Caco-2 (cell line): ENCODE measurements around the gene LMF1. TPM values are rescaled to one million over a fixed set of nuclear protein-coding genes. Genes with fewer than 3 reads are reported as not detected.

ENCODE experiments used
- BruUV-seq: library from RNA; stranded (reverse); fragments of 400-500 nt; replicated peaks from 2 replicates; lab custom pipeline; 2021; lab: Mats Ljungman, UMichigan
- CTCF ChIA-PET: fragments of 300-600 bp; sonication (Branson Sonifier 250); formaldehyde crosslinking; loops from one replicate; lab custom pipeline; 2022; ENCODE audit warnings: antibody characterized with exemption; lab: Charles Lee
- POLR2A ChIA-PET: fragments of 300-600 bp; sonication (Branson Sonifier 250); formaldehyde crosslinking; loops from one replicate; lab custom pipeline; 2022; ENCODE audit warnings: antibody characterized with exemption; lab: Charles Lee
- DNase-seq, 2 experiments: peaks; one replicate each; pipeline versions ENCODE4 v3.0.0 to v3.0.0-alpha.2; 2020 to 2022
- H3K27me3 ChIP-seq: replicated peaks from 2 replicates; pipeline ENCODE4 v1.6.0; 2011; ENCODE audit warnings: low read length; ENCODE audit not compliant: control insufficient read depth, insufficient read depth
- H3K36me3 ChIP-seq: 2 replicates; pipeline ENCODE4 v1.5.1; 2011; ENCODE audit warnings: low read length; ENCODE audit not compliant: control insufficient read depth, insufficient read depth
- H3K4me1 ChIP-seq: fragments of 250-450 bp; sonication (Bioruptor Pico); 2 replicates; pipeline ENCODE4 v1.5.1; 2020; ENCODE audit warnings: mild to moderate bottlenecking
- H3K4me3 ChIP-seq: 2 replicates; pipeline ENCODE4 v1.5.1; 2011; ENCODE audit warnings: low read depth, mild to moderate bottlenecking, control low read depth, low read length
- H3K9me3 ChIP-seq: fragments of 250-450 bp; sonication (Bioruptor Pico); 2 replicates; pipeline ENCODE4 v1.5.1; 2020; ENCODE audit warnings: mild to moderate bottlenecking, moderate library complexity
- H3K27ac Mint-ChIP-seq: one replicate; pipeline ENCODE4 v1.8.0; 2022; ENCODE audit warnings: mixed read lengths; ENCODE audit not compliant: unreplicated experiment
- H3K27me3 Mint-ChIP-seq: one replicate; pipeline ENCODE4 v1.8.0; 2022; ENCODE audit warnings: mixed read lengths; ENCODE audit not compliant: insufficient read depth, unreplicated experiment
- H3K36me3 Mint-ChIP-seq: one replicate; pipeline ENCODE4 v1.8.0; 2022; ENCODE audit warnings: mild to moderate bottlenecking, mixed read lengths; ENCODE audit not compliant: insufficient read depth, unreplicated experiment
- H3K4me1 Mint-ChIP-seq: one replicate; pipeline ENCODE4 v1.8.0; 2022; ENCODE audit warnings: low read depth, mixed read lengths; ENCODE audit not compliant: unreplicated experiment
- H3K4me3 Mint-ChIP-seq: one replicate; pipeline ENCODE4 v1.8.0; 2022; ENCODE audit warnings: mild to moderate bottlenecking, moderate library complexity, mixed read lengths; ENCODE audit not compliant: unreplicated experiment
- H3K9me3 Mint-ChIP-seq: one replicate; pipeline ENCODE4 v1.8.0; 2022; ENCODE audit warnings: mixed read lengths; ENCODE audit not compliant: unreplicated experiment
- intact Hi-C: fragments of 100-400 bp; cut with micrococcal nuclease; formaldehyde crosslinking; loops from one replicate; pipeline ENCODE4 v1.10.0; 2022; ENCODE audit not compliant: unreplicated experiment
- total RNA-seq: library from RNA; stranded (reverse); gene quantifications from 2 replicates; pipeline ENCODE4 v1.2.3, GENCODE V29; 2022
- TF ChIP-seq, protein P1 (sequence below), 2 experiments: fragments of 200-600 bp in 1 of 2; IDR thresholded peaks; 1 replicate in 1 of 2; 2 replicates in 1 of 2; pipeline versions ENCODE4 v1.5.1 to v1.8.0; 2011 to 2022; ENCODE audit warnings: antibody characterized with exemption in 1 of 2, control low read depth in 1 of 2, inconsistent platforms in 1 of 2, low read depth in 1 of 2, low read length in 1 of 2, mild to moderate bottlenecking in 1 of 2, moderate library complexity in 1 of 2; ENCODE audit not compliant: insufficient read depth in 1 of 2, severe bottlenecking in 1 of 2, unreplicated experiment in 1 of 2

The LMF1 gene
- total RNA-seq, 1 experiment from 2014 or later: 12.3 TPM

DNA sequence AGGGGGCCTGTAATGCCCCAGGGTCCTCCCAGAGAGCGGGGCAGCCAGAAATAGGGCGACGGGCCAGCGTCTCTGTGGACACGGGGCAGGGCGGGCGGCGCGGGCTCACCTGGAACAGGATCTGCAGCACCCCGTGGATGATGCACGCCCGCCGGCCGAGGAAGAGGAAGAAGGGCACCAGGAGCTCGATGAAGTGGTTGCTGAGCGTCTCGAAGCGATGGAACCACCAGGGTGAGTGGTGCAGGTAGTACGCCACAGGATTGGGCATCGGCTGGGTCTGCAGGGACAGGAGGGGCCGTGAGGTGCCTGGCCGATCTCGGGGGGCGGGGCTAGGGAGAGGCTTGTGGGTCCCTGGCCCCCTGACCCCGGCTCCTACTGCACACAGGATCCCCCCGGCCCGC is 91.3 kb downstream of the LMF1 start:
- Mint-ChIP-seq H3K36me3 (no peaks in the 10 kb centered on the region), H3K27me3 (no peaks in the 10 kb centered on the region), H3K4me3 (no peak overlapping the region), H3K4me1 (no peaks in the 10 kb centered on the region), H3K9me3 (no peaks in the 10 kb centered on the region), H3K27ac (no peak overlapping the region)
- intact Hi-C loops: no loop called here
- ChIA-PET POLR2A (no interaction called here), CTCF (no interaction called here)
- Histone ChIP-seq H3K4me1 (no peaks in the 10 kb centered on the region), H3K4me3 (no peak overlapping the region), H3K27me3 (no peaks in the 10 kb centered on the region), H3K9me3 (no peaks in the 10 kb centered on the region), H3K36me3 (no peaks in the 10 kb centered on the region)
- no peak for DNase-seq
- TF ChIP-seq, protein P1, sequence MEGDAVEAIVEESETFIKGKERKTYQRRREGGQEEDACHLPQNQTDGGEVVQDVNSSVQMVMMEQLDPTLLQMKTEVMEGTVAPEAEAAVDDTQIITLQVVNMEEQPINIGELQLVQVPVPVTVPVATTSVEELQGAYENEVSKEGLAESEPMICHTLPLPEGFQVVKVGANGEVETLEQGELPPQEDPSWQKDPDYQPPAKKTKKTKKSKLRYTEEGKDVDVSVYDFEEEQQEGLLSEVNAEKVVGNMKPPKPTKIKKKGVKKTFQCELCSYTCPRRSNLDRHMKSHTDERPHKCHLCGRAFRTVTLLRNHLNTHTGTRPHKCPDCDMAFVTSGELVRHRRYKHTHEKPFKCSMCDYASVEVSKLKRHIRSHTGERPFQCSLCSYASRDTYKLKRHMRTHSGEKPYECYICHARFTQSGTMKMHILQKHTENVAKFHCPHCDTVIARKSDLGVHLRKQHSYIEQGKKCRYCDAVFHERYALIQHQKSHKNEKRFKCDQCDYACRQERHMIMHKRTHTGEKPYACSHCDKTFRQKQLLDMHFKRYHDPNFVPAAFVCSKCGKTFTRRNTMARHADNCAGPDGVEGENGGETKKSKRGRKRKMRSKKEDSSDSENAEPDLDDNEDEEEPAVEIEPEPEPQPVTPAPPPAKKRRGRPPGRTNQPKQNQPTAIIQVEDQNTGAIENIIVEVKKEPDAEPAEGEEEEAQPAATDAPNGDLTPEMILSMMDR (IDR thresholded peaks at IDR 0.05; ENCODE audit: insufficient read depth in 1 of 2, low read depth in 1 of 2, low read length in 1 of 2, severe bottlenecking in 1 of 2, unreplicated experiment in 1 of 2): no peak
- BruUV-seq: no TSS peak

DNA sequence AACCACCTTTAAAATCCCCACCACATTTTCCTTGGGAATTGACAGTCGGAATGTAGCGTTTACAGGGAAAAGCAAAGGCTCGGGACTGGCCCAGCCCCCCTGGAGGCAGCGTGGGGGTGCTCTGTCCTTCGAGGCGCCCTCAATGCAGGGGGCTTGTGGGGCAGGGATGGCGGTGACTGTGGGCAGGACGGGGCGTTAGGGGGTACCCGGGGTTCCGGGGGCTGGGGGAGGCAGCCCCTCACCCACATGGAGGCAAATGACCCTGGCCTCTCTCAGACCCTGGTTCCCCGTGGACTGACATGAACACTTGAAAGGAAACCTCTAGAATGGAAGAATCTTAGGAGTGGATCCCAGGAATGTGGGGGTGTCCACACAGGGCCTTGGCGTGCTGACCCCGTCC is 91.9 kb downstream of the LMF1 start:
- Mint-ChIP-seq H3K4me1 (no peaks in the 10 kb centered on the region), H3K27ac (no peak overlapping the region), H3K4me3 (no peak overlapping the region), H3K9me3 (no peaks in the 10 kb centered on the region), H3K36me3 (no peaks in the 10 kb centered on the region), H3K27me3 (no peaks in the 10 kb centered on the region)
- no TSS peak for BruUV-seq
- ChIA-PET POLR2A (no interaction called here), CTCF (no interaction called here)
- Histone ChIP-seq H3K36me3 (no peaks in the 10 kb centered on the region), H3K9me3 (no peaks in the 10 kb centered on the region), H3K4me3 (no peak overlapping the region), H3K4me1 (no peaks in the 10 kb centered on the region), H3K27me3 (no peaks in the 10 kb centered on the region)
- no peak for DNase-seq
- TF ChIP-seq, protein P1 (IDR thresholded peaks at IDR 0.05; ENCODE audit: insufficient read depth in 1 of 2, low read depth in 1 of 2, low read length in 1 of 2, severe bottlenecking in 1 of 2, unreplicated experiment in 1 of 2): no peak
- intact Hi-C loops: no loop called here

DNA sequence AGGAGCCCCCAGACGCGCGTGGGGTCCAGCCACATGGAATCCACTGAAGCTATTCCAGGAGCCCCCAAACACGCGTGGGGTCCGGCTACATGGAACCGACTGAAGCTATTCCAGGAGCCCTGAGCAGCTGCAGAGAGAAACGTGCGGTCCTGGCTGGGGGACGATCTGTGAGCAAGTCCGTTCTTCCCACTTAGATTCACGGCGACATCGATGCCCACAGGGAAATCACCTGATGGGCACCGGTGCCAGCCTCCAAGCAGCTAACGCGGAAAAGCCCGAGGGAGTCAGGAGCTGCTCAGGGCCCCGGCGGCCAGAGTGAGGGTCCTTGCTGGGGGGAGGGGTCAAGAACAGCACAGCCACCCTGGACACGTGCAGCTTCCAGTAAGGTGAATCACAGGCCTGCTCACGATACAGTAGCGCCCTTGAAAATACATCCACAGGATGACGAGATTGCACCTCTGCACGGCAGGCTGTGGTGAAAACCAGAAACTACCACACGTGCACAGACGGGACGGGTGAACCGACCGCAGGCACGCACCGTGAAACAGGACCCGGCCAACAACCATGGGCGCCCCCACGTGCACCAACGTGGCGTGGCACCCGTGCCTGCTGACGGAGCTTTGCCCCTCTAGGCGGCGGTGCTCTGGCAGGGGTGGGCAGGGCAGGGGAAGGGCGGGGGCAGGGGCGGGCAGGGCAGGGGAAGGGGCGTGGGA is 92.6 kb downstream of the LMF1 start:
- Mint-ChIP-seq H3K27ac (no peak overlapping the region), H3K27me3 (no peaks in the 10 kb centered on the region), H3K36me3 (no peaks in the 10 kb centered on the region), H3K4me3 (no peak overlapping the region), H3K4me1 (no peaks in the 10 kb centered on the region), H3K9me3 (no peaks in the 10 kb centered on the region)
- Histone ChIP-seq H3K4me3 (no peak overlapping the region), H3K36me3 (no peaks in the 10 kb centered on the region), H3K9me3 (no peaks in the 10 kb centered on the region), H3K27me3 (no peaks in the 10 kb centered on the region), H3K4me1 (no peaks in the 10 kb centered on the region)
- TF ChIP-seq, protein P1 (IDR thresholded peaks at IDR 0.05; ENCODE audit: insufficient read depth in 1 of 2, low read depth in 1 of 2, low read length in 1 of 2, severe bottlenecking in 1 of 2, unreplicated experiment in 1 of 2): no peak
- no TSS peak for BruUV-seq
- ChIA-PET POLR2A (no interaction called here), CTCF (no interaction called here)
- no peak for DNase-seq
- intact Hi-C loops: no loop called here
